NCI-H345 (cell line): ENCODE data around the gene DNAJB2.
"Not testable (repeated sequence)": the region's sequence is repeated elsewhere in the genome, so short reads cannot be mapped to it uniquely, and the experiment has no call there.

ENCODE experiments used
- DNase-seq: peaks from one replicate; lab custom pipeline; 2025; lab: John Stamatoyannopoulos, UW

DNAJB2 gene

GRCh38 chr2:219300022-219300421 is 20.9 kb downstream of the DNAJB2 start:
- DNase-seq: no peak

- no peak for DNase-seq
Measured at GRCh38 chr2:219302412-219302968, 23.3 kb downstream of the DNAJB2 start.

- no peak for DNase-seq
Measured at GRCh38 chr2:219304223-219304622, 25.1 kb downstream of the DNAJB2 start.

GRCh38 chr2:219306047-219306446 is 26.9 kb downstream of the DNAJB2 start:
- no peak for DNase-seq

GRCh38 chr2:219308142-219309101 is 29.3 kb downstream of the DNAJB2 start:
- peak; percentile 34 for DNase-seq

GRCh38 chr2:219309278-219309677 is 30.1 kb downstream of the DNAJB2 start, which contains the start of gene PTPRN:
Gene PTPRN, minus strand, starts transcription at chr2:219309401. Its CDS starts 69 bp downstream, at chr2:219309332.
- DNase-seq: peak; percentile 89

- DNase-seq: not testable (repeated sequence)
Measured at GRCh38 chr2:219312683-219313263, 33.6 kb downstream of the DNAJB2 start.

GRCh38 chr2:219314804-219315468 is 35.8 kb downstream of the DNAJB2 start:
- no peak for DNase-seq

GRCh38 chr2:219323434-219323833 is 44.3 kb downstream of the DNAJB2 start:
- DNase-seq: no peak

- no peak for DNase-seq
Measured at GRCh38 chr2:219325136-219325535, 46.0 kb downstream of the DNAJB2 start.

- DNase-seq: no peak
Measured at GRCh38 chr2:219325657-219326315, 46.6 kb downstream of the DNAJB2 start.

GRCh38 chr2:219327719-219328118 is 48.6 kb downstream of the DNAJB2 start:
- DNase-seq: peak; percentile 37

GRCh38 chr2:219331560-219332213 is 52.5 kb downstream of the DNAJB2 start:
- DNase-seq: no peak

GRCh38 chr2:219332542-219332941 is 53.4 kb downstream of the DNAJB2 start, which contains the start of gene RESP18:
Gene RESP18, minus strand, starts transcription at chr2:219332744.
- DNase-seq: no peak

- no peak for DNase-seq
Measured at GRCh38 chr2:219334076-219334475, 54.9 kb downstream of the DNAJB2 start.

- no peak for DNase-seq
Measured at GRCh38 chr2:219335373-219335786, 56.2 kb downstream of the DNAJB2 start.
